Psoas muscle (tissue), 8 donors: ENCODE results near the gene BTNL3. TPM values are rescaled to one million over a fixed set of nuclear protein-coding genes. Genes with fewer than 3 reads are reported as not detected.

Source experiments
- ATAC-seq, 4 donors: fragments of 200-7000 bp; cut with Tn5 transposase; one replicate each; pipeline ENCODE4 v1.9.1; 2020; ENCODE audit warnings: moderate library complexity in 3 of 4, mild to moderate bottlenecking in 2 of 4
- DNase-seq, 2 donors: peaks; one replicate each; pipeline ENCODE4 v3.0.0-alpha.2; 2020
- H3K27ac ChIP-seq: fragments of 200-600 bp; one replicate; pipeline ENCODE4 v1.8.0; 2022
- H3K27me3 ChIP-seq, 3 donors: fragments of 200-600 bp in 1 of 3; one replicate each; pipeline versions ENCODE4 v1.6.1 to v1.8.0; 2013 to 2022; ENCODE audit warnings: low read length in 2 of 3, mild to moderate bottlenecking in 2 of 3, moderate library complexity in 1 of 3; ENCODE audit not compliant: insufficient read depth in 3 of 3
- H3K36me3 ChIP-seq, 2 donors: fragments of 200-600 bp in 1 of 2; one replicate each; pipeline versions ENCODE4 v1.6.1 to v1.8.0; 2013 to 2022; ENCODE audit warnings: low read depth in 1 of 2, mild to moderate bottlenecking in 1 of 2, moderate library complexity in 1 of 2; ENCODE audit not compliant: insufficient read depth in 1 of 2
- H3K4me1 ChIP-seq: fragments of 200-600 bp; one replicate; pipeline ENCODE4 v1.8.0; 2022
- H3K4me3 ChIP-seq: fragments of 200-600 bp; one replicate; pipeline ENCODE4 v1.8.0; 2022; ENCODE audit warnings: mild to moderate bottlenecking
- H3K9me3 ChIP-seq: fragments of 200-600 bp; one replicate; pipeline ENCODE4 v1.8.0; 2022
- CTCF ChIP-seq: fragments of 200-600 bp; IDR thresholded peaks from one replicate; pipeline ENCODE4 v1.8.0; 2022; ENCODE audit warnings: antibody characterized with exemption
- WGBS, 3 donors: extraction: QIAGEN DNeasy Blood & Tissue Kit; methylation state at CpG; one replicate each; pipeline versions ENCODE4 v1.1.6 to v1.1.7; 2013; 5-methylcytosine and 5-hydroxymethylcytosine counted together
- intact Hi-C, 2 donors: fragments of 100-400 bp; cut with DNase I; formaldehyde crosslinking; loops; one replicate each; pipeline versions ENCODE4 v1.11.0 to v1.14.2; 2022
- polyA plus RNA-seq, 3 donors: library from polyadenylated mRNA; stranded (reverse); fragments of 200-250 nt; gene quantifications; one replicate each; pipeline ENCODE4 v1.2.3, GENCODE V29; 2013
- total RNA-seq, 4 donors: library from RNA; stranded (reverse); fragmentation: NEBNext Ultra II Directional in 2 of 4; extraction: Animal tissue kit (Norgen Biotek cat#: 25700) in 2 of 4; gene quantifications; one replicate each; pipeline versions ENCODE4 v1.2.1 to v1.2.4, GENCODE V29; 2021 to 2023
- donor health status: healthy with polysubstance abuse.
- donor health status: DM: no; HTN: no; CAD: no; lungs with moderate emphysema.
- donor health status: Bipolar disorder and iron deficiency.
- donor health status: healthy.
- donor health status: DM: yes; HTN: yes; CAD: no.
- donor health status: DM: no; HTN: no; CAD: no.
- donor health status: DM: no; HTN: no; CAD: no.
- donor health status: DM: yes; HTN: yes; CAD: no.

The BTNL3 gene
- total and polyA plus RNA-seq, 7 donors: 0.01 to 0.09 TPM; not detected in 5

- no peak for ATAC-seq
- 58 to 61% (median 59%) methylated on average over 8 of the region's 8 CpGs for WGBS, 3 donors
- intact Hi-C loops: loop anchor here in 1 of 2 donors (5.0 kb wide), 1 partner anchor 167 kb away; no protein-coding TSS in a partner anchor
- H3K9me3 ChIP-seq: no peaks in the 10 kb centered on the region
- H3K27me3 ChIP-seq: peaks cover 0 to 31% (median 2%) of the 10 kb centered on the region in 3 donors
- no peaks in the 10 kb centered on the region for H3K36me3 ChIP-seq
- DNase-seq: no peak
- H3K4me3 ChIP-seq: peak overlapping the region; percentile 57
- no peak for TF ChIP-seq CTCF
- no peak overlapping the region for H3K27ac ChIP-seq
- H3K4me1 ChIP-seq: no peaks in the 10 kb centered on the region
These were observed 50.8 kb downstream of the BTNL3 start for GRCh38 chr5:181039471-181039870.

DNA sequence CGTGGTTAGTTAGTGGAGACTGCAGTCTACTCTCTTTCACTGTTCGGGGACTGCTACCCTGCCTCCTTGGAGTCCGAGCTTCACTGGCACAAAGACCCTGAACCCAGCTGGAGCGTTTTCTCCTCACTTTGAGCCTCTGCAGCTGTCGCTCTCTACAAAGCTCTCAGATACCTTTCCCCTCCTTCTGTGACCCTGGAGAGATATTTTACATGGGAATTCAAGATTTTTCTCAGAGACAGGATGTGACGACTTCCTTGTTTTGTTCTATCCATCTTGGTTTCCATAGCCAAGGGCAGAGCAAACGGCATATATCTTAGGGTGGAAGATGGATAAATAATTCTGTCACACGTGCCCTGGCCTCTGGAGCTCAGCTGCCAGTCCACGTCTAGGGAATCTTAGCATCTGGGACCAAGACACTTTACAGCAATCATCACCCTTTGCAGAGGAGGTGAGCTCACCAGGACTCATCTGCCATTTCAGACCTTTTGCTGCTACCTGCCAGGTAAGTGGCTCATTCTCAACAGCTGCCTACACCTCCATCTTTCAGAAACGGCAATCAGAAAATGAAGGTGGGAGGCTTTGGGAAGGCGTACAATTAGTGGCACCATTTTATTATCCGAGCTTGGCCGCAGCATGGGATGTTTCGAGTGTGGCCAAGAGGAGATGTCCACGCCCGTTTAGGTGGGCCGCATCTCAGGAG lies 51.4 kb downstream of the BTNL3 start, which contains the start of gene BTNL9:
Gene BTNL9 (plus strand): TSS at position 336 of the 700 bp plus-strand sequence. CDS start 5,224 bp downstream, outside the sequence.
- Histone ChIP-seq H3K27me3 (peaks cover 0 to 37% (median 2%) of the 10 kb centered on the region in 3 donors), H3K9me3 (no peaks in the 10 kb centered on the region), H3K36me3 (no peaks in the 10 kb centered on the region), H3K27ac (peak within 1 kb of the TSS; percentile 27), H3K4me3 (peak within 1 kb of the TSS; percentile 57), H3K4me1 (no peaks in the 10 kb centered on the region)
- 36 to 45% (median 38%) methylated on average over 17 of the region's 17 CpGs for WGBS, 3 donors
- ATAC-seq: no peak
- TF ChIP-seq CTCF: no peak
- intact Hi-C loops: loop anchor here in 1 of 2 donors (5.0 kb wide), 1 partner anchor 168 kb away; no protein-coding TSS in a partner anchor
- no peak for DNase-seq

DNA sequence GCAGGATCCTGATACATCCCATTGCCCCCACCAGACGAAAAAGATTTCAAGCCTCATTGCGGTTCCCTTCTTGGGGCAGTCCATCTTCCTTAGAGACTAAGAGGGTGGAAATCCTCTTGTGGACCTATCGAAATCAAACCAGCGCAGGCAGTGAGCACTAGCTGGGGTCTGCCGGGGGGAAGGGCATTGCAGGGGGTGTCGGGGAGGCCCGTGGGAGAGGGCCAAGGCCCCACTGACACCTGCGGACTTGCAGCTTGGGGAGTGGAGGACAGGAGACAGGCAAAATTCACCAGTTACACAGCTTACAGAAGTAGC lies 51.9 kb downstream of the BTNL3 start:
- H3K27me3 ChIP-seq: peaks cover 0 to 38% (median 3%) of the 10 kb centered on the region in 3 donors
- ATAC-seq (no peak), DNase-seq (no peak)
- H3K4me3 ChIP-seq: peak overlapping the region; percentile 57
- H3K4me1 ChIP-seq: no peaks in the 10 kb centered on the region
- intact Hi-C loops: no loop called here
- no peak for TF ChIP-seq CTCF
- H3K9me3 ChIP-seq: no peaks in the 10 kb centered on the region
- H3K36me3 ChIP-seq: no peaks in the 10 kb centered on the region
- 59 to 64% (median 64%) methylated on average over 8 of the region's 8 CpGs for WGBS, 3 donors
- H3K27ac ChIP-seq: peak overlapping the region; percentile 27

GRCh38 chr5:181041043-181041442 lies 52.4 kb downstream of the BTNL3 start:
- DNase-seq (no peak), ATAC-seq (no peak)
- WGBS, 3 donors: 8 to 12% (median 9%) methylated on average over 6 of the region's 6 CpGs
- H3K27me3 ChIP-seq: peaks cover 0 to 38% (median 7%) of the 10 kb centered on the region in 3 donors
- intact Hi-C loops: no loop called here
- no peaks in the 10 kb centered on the region for H3K36me3 ChIP-seq
- no peak for TF ChIP-seq CTCF
- H3K9me3 ChIP-seq: no peaks in the 10 kb centered on the region
- no peaks in the 10 kb centered on the region for H3K4me1 ChIP-seq
- H3K27ac ChIP-seq: peak overlapping the region; percentile 27
- peak overlapping the region; percentile 57 for H3K4me3 ChIP-seq
